Progenitor cell of endocrine pancreas (in vitro differentiated cells): ENCODE measurements around the gene ZNRF3. TPM values are rescaled to one million over a fixed set of nuclear protein-coding genes. Genes with fewer than 3 reads are reported as not detected.
A peak's percentile ranks its signal among the peaks of the same experiment; 100 is the strongest.

Experiments
- DNase-seq: peaks from one replicate; pipeline ENCODE4 v3.0.0; 2021; ENCODE audit warnings: low spot score; ENCODE audit not compliant: unreplicated experiment
- H3K27ac Mint-ChIP-seq: 2 replicates; pipeline ENCODE4 v1.8.0; 2021; ENCODE audit warnings: mild to moderate bottlenecking, moderate library complexity, mixed read lengths
- H3K27me3 Mint-ChIP-seq: 2 replicates; pipeline ENCODE4 v1.8.0; 2021; ENCODE audit warnings: mixed read lengths
- H3K36me3 Mint-ChIP-seq: 2 replicates; pipeline ENCODE4 v1.8.0; 2022; ENCODE audit warnings: mixed read lengths; ENCODE audit not compliant: insufficient read depth
- H3K4me1 Mint-ChIP-seq: 2 replicates; pipeline ENCODE4 v1.8.0; 2021; ENCODE audit warnings: low read depth, mixed read lengths
- H3K4me3 Mint-ChIP-seq: 2 replicates; pipeline ENCODE4 v1.8.0; 2021; ENCODE audit warnings: low read depth, mild to moderate bottlenecking, moderate library complexity, mixed read lengths
- H3K9me3 Mint-ChIP-seq: 2 replicates; pipeline ENCODE4 v1.8.0; 2021; ENCODE audit warnings: low read depth, mixed read lengths
- long read RNA-seq: library from polyadenylated mRNA; unstranded; transcript quantifications from one replicate; pipeline ENCODE4 v2.0.0, GENCODE V29; 2020
- total RNA-seq: library from RNA; stranded (reverse); gene quantifications from 2 replicates; pipeline ENCODE4 v1.2.1, GENCODE V29; 2021
- TF ChIP-seq, protein P1 (sequence below): fragments of 200-600 bp; sonication (generic); IDR thresholded peaks from one replicate; pipeline ENCODE4 v1.5.0; 2021; ENCODE audit warnings: antibody characterized with exemption, mild to moderate bottlenecking; ENCODE audit not compliant: unreplicated experiment

Gene ZNRF3
- total RNA-seq = 7.5 and 9.5 TPM in 2 replicates
- long read RNA-seq, partial matches to known transcripts = 0 of 4 reads
- long read RNA-seq, other reads (novel, unspliced or antisense) = 4 of 4 reads

GRCh38 chr22:28882878-28883656 is at the start of gene ZNRF3:
Gene ZNRF3 (plus strand): TSS chr22:28883572. CDS start chr22:28883767, 195 bp downstream.
- Mint-ChIP-seq H3K4me1 (peaks cover 34% of the 10 kb centered on the region), H3K36me3 (no peaks in the 10 kb centered on the region), H3K9me3 (no peaks in the 10 kb centered on the region), H3K27me3 (peaks cover 35% of the 10 kb centered on the region), H3K4me3 (peak within 1 kb of the TSS; percentile 82), H3K27ac (peak within 1 kb of the TSS; percentile 80)
- DNase-seq = peak; percentile 83
- TF ChIP-seq, protein P1, sequence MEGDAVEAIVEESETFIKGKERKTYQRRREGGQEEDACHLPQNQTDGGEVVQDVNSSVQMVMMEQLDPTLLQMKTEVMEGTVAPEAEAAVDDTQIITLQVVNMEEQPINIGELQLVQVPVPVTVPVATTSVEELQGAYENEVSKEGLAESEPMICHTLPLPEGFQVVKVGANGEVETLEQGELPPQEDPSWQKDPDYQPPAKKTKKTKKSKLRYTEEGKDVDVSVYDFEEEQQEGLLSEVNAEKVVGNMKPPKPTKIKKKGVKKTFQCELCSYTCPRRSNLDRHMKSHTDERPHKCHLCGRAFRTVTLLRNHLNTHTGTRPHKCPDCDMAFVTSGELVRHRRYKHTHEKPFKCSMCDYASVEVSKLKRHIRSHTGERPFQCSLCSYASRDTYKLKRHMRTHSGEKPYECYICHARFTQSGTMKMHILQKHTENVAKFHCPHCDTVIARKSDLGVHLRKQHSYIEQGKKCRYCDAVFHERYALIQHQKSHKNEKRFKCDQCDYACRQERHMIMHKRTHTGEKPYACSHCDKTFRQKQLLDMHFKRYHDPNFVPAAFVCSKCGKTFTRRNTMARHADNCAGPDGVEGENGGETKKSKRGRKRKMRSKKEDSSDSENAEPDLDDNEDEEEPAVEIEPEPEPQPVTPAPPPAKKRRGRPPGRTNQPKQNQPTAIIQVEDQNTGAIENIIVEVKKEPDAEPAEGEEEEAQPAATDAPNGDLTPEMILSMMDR = peak; percentile 5

- Mint-ChIP-seq H3K36me3 (no peaks in the 10 kb centered on the region), H3K9me3 (no peaks in the 10 kb centered on the region), H3K27ac (no peak overlapping the region), H3K4me3 (no peak overlapping the region), H3K27me3 (peaks cover 2% of the 10 kb centered on the region), H3K4me1 (peaks cover 8% of the 10 kb centered on the region)
- no peak for DNase-seq
- TF ChIP-seq, protein P1 = no peak
Measured at GRCh38 chr22:28835630-28836189, 47.7 kb upstream of the ZNRF3 start.

DNA sequence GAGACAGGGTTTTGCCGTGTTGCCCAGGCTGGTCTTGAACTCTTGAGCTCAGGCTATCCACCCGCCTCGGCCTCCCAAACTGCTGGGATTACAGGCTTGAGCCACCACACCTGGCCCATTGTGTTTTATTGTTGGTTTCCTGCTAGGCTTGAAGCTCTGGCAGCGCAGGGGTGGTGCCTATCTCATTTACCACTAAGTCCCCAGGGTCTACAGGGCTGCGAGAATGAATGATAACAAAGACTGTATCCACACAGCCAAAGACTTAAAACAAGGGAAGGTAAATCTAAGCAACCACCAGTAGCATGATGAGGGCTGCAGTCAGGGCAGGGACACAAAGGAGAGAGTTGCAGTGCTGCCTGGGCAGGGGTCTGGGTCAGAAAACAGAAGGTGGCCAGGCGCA is 45.7 kb upstream of the ZNRF3 start:
- Mint-ChIP-seq H3K36me3 (no peaks in the 10 kb centered on the region), H3K27me3 (peaks cover 2% of the 10 kb centered on the region), H3K9me3 (no peaks in the 10 kb centered on the region), H3K4me1 (no peaks in the 10 kb centered on the region), H3K4me3 (no peak overlapping the region), H3K27ac (no peak overlapping the region)
- TF ChIP-seq, protein P1 = no peak
- no peak for DNase-seq

DNA sequence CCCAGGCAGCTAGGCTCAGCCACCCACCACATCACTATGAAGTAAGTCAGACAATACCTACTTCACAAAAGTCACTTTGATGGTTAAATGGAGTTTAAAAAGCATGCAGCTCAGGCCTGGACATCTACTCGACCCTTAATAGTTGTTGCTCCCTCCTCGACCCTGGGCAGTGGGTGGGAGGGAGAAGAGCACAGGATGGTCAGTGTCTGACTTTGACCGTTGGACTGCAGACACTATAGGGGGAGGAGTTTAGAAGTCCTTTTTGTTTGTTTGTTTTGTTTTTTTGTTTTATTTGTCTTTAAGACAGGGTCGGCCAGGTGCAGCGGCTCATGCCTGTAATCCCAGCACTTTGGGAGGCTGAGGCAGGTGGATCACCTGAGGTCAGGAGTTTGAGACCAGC is 44.4 kb upstream of the ZNRF3 start:
- no peaks in the 10 kb centered on the region for H3K9me3 Mint-ChIP-seq
- no peaks in the 10 kb centered on the region for H3K4me1 Mint-ChIP-seq
- no peak overlapping the region for H3K27ac Mint-ChIP-seq
- TF ChIP-seq, protein P1 = no peak
- no peak for DNase-seq
- peaks cover 3% of the 10 kb centered on the region for H3K27me3 Mint-ChIP-seq
- H3K4me3 Mint-ChIP-seq = no peak overlapping the region
- H3K36me3 Mint-ChIP-seq = no peaks in the 10 kb centered on the region

DNA sequence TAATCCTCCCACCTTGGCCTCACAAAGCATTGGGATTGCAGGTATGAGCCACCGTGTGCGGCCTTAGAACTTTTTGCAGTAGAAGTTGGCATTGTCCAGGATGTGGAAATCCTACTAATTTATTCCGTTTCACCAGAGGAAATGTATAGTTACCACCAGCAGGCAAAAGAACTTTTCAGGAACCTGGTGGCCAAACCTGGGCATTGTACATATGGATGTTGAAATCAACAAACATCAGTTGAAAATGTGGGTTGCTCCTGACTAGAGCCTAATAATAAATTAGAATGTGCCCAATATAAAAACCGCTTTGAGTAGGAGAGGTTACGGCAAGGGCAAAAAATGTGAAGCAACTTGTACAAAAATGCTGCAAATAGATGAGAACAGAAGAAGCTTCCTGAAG is 42.3 kb upstream of the ZNRF3 start:
- TF ChIP-seq, protein P1 = peak; percentile 9
- Mint-ChIP-seq H3K27ac (no peak overlapping the region), H3K4me3 (no peak overlapping the region), H3K4me1 (no peaks in the 10 kb centered on the region), H3K27me3 (peaks cover 4% of the 10 kb centered on the region), H3K9me3 (no peaks in the 10 kb centered on the region), H3K36me3 (no peaks in the 10 kb centered on the region)
- no peak for DNase-seq
